ENCODE measurements around the gene ZSCAN26.

ZSCAN26 gene

DNA sequence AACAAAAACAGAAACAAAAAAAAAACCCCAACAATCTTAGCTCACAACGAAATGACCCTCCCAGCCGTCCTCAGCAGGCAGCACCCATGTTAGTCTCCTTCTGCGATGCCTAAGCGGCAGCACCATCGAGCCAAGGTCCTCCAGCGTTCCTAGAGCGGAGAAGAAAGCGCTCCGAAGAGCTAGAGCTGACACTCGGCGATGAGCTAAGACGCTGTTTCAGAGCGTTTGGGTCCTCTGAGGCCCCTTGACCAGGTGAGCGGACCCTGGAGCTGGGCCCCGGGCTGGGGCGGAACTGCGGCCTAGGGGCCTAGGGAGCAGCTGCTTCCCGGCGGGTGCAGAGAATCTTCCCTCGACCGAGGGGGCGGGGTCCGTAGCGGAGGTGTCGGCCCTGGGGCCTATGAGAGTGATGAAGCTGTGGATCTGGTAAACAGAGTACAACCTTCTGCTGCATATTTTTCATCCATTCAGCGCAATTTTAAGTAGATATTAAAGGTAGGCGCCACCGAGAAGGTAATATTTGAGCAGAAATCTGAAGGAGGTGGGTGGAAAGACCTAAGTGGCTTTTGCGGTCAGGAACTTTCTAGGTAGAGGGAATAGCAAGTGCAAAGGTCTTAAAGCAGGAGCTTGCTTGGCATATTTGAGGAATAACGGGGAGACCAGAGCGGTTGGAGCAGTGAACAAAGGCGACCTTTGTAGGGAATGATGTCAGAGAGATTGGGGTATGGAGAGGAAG lies at the start of gene ZSCAN26:
Gene ZSCAN26 (plus strand): TSS at position 182 of the 733 bp plus-strand sequence. CDS start 4,777 bp downstream, outside the sequence.
- DNase-seq (ENCODE audit: low read depth, low spot score), result peak; percentile 87

DNA sequence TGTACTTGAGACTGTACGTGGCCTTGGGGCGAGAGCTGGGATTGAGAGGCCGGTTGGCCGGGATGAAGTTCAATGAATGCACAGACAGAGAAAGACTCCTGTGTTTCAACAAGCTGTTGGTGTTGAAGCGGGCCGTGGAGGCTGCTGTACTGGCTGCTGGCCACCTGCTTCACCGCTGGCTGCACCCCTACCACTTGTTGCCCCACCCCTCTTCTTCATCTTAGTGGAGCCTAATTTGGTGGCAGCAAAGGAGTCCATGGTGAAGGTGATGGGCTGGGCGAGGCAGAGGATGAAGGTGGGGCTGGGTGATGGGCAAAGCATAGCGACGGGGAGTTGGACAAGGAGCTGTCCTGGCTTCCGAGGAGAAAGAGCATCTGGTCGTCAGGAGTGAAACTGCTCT lies 49.1 kb upstream of the ZSCAN26 start:
- no peak for DNase-seq (ENCODE audit: low read depth, low spot score)

DNA sequence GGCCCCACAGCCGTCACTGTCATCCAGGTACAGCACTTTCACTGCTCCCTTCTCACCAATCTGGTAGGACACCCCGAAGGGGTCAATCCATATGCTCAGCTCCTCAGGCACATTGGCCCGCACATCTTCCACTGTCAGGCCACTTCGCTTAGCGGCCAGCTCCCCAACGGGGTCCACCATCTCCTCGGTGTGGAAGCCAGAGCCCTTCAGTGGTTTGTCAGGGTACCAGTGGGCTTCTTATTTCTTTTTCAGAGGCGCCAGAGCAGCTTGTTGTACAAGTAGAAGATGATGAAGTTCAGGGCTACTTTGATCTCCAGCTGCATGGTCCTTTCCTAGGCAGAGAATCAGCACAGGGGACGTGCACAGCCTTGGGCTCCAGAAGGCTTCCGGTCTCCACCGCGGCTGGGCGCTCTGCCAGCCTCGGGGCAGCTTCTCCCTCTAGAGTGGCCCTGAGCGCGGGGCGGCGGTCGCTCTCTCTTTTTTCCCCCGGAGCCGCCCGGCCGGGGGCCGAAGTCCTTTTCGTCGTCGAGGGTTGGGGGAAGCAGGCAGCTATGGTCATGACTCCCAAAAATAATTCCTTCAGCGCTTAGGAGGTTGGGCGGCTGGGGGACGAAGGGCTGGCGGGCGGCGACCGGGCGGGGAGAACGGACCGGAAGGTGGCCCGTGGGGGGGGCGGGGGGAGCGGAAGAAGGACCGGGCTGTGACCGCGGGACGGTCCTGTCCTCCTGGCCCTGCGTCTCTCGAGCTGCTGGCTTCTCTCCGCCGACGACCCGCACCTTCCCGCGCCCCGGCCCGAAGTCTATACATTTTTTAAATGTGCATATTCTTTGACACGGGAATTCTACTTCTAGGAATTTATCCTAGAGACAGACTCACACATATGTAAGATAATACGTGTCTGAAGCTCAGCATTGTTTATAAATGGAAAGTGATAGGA lies 48.4 kb upstream of the ZSCAN26 start:
- no peak for DNase-seq (ENCODE audit: low read depth, low spot score)

GRCh38 chr6:28220257-28221133 lies 46.4 kb upstream of the ZSCAN26 start:
- DNase-seq (ENCODE audit: low read depth, low spot score), result no peak

DNA sequence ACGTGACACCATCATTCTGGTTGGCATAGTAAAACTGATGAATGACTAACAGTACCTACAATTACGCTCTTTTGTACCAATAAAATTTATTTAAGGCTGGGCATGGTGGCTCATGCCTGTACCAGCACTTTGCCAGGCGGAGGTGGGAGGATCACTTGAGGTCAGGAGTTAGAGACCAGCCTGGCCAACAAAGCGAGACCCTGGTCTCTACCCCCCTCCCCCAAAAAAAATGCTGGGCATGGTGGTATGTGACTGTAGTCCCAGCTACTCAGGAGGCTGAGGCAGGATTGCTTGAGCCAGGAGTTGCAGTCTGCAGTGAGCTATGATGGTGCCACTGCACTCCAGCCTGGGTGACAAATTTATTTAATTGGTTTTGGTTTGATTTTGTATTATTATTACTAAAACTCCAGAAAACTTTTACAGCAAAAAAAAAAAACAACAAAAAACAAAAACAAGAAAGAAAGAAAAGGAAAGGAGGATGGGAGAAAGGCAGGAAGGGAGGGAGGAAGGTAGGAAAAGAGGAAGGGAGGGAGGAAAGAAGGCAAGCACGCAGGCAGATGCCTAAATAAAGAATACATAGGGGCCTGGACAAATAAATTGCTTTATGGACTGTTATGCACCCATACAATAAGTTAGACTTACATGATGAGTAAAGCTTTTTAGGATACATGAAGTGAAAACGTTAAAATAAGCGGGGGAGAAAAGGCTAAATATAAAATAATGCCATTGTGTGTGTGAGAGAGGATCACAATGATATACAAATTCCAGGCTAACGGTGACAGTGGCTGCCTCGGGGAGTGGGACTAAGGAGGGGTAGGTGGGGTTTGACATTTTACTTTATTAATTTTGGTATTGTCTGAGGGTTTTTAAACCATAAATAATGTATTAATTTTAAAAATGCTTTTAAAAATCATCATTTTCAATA lies 42.5 kb upstream of the ZSCAN26 start:
- no peak for DNase-seq (ENCODE audit: low read depth, low spot score)

- peak; percentile 78 for DNase-seq (ENCODE audit: low read depth, low spot score)
Measured at GRCh38 chr6:28225056-28225834, 41.7 kb upstream of the ZSCAN26 start, which contains the start of gene ZSCAN9. Gene ZSCAN9, plus strand, starts transcription at chr6:28225275. Its CDS starts 1,810 bp downstream, at chr6:28227085.

GRCh38 chr6:28226460-28226859 lies 40.5 kb upstream of the ZSCAN26 start:
- no peak for DNase-seq (ENCODE audit: low read depth, low spot score)

- no peak for DNase-seq (ENCODE audit: low read depth, low spot score)
Measured at GRCh38 chr6:28232785-28233184, 34.2 kb upstream of the ZSCAN26 start.

DNA sequence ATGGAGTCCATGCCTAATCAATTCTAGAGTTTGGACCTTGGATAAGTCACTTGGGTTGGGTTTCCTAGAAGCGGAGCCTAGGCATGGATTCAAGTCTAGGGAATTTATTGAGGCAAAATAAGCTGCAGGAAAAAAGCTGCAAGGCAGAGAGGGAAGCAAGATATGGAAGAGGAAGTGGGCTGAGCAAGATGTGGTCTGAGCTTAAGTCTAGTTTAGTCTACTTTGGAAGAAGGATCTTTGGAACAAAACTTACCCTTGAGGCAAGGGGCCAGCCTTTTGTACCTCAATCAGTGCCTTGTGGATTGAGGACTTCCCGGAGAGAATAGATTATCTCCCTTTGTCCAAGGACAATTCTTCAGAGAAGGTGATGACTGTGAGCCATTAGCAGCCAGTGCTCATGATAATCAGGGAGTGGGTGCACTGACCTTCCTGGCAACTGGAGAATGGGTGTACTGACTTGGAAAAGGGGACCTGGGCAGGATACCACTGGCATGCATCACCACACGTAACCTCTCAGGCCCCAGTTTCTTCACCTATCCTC lies 31.0 kb upstream of the ZSCAN26 start:
- DNase-seq (ENCODE audit: low read depth, low spot score), result no peak

DNA sequence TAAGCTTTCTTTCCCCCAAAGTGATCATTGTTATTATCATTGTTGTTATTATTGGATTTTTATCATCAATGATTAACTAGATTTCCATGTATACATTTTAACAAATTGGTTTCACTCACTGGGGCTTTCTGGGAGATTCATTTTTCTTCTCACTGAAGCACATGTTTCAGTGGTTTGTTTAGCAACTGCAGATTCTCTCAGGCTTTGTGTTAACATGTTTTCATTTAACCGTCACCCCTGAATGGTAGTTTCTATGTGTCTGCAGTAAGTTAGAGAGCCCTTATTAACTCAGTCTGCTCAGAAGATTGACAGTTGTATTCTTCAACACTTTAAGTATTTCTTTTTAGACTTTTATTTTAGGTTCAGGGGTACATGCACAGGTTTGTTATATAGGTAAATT lies 27.3 kb upstream of the ZSCAN26 start:
- no peak for DNase-seq (ENCODE audit: low read depth, low spot score)

- DNase-seq (ENCODE audit: low read depth, low spot score), result no peak
Measured at GRCh38 chr6:28240471-28240870, 26.5 kb upstream of the ZSCAN26 start.

- DNase-seq (ENCODE audit: low read depth, low spot score), result no peak
Measured at GRCh38 chr6:28243946-28244345, 23.0 kb upstream of the ZSCAN26 start.

DNA sequence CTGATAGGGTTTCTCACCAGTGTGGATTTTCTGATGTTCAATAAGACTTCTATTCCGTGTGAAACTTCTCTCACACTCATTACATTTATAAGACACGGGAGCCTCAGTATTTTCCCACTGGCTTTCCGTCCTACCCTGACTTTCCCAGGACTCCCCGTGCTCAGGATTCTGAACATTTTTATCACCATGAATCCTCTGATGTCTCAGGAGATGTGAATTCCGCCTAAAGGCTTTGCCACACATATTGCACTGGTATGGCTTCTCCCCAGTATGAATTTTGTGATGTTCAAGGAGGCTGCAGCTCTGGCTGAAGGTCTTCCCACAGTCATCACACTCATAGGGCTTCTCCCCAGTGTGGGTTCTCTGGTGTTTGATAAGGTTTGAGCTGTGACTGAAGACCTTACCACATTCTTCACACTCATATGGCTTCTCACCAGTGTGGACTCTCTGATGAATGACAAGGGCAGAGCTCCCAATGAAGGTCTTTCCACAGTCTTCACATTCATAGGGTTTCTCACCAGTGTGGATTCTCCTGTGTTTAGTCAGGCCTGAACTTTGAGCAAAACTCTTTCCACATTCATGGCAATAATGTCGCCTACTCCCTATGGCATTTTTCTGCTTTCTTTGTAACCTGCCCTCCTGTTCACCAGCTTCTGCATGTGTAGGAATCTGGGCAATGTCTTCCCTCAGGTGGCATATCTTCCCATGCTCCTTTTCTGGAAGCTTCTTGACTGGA lies 21.6 kb upstream of the ZSCAN26 start:
- no peak for DNase-seq (ENCODE audit: low read depth, low spot score)

DNA sequence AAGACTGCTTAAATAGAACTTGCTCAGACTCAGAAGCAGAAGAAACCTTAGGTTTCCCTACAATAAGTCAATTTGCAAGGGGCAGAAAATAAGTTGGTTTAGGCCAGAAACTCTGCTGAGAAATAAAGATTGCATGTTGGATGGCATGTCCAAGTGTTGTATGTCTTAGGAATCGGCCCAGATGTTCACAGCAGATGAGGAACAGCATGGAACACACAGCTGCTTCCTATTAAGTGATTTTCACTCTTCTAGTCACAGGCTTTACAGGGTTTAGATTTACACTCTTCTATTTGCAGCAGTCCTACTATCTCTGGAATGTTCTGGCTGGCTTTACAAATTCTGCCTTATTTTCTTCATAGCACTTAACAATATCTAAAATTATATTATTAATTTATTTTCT lies 18.0 kb upstream of the ZSCAN26 start:
- no peak for DNase-seq (ENCODE audit: low read depth, low spot score)

DNA sequence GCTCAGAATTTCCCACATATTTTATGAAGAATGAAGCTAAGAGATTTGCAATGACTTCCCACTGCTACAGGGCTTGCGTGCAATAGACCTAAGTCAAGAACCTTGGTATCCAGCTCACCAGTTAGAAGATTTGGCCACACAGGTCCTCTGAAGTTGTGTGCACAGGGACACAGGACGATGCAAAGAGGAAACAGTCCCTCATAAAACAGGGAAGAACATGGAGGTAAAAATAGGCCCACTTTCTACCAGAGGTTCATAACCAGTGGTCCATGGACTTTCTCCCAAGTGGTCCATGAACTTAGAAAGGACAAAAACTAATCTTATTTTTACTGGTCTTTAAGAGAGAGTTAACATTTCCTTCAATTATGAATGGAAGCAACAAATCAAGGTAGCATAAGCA lies 16.2 kb upstream of the ZSCAN26 start:
- no peak for DNase-seq (ENCODE audit: low read depth, low spot score)

- DNase-seq (ENCODE audit: low read depth, low spot score), result no peak
Measured at GRCh38 chr6:28251661-28252008, 15.3 kb upstream of the ZSCAN26 start.

- DNase-seq (ENCODE audit: low read depth, low spot score), result peak; percentile 78
Measured at GRCh38 chr6:28252009-28252975, 14.7 kb upstream of the ZSCAN26 start, which contains the start of gene ZKSCAN4. Gene ZKSCAN4, minus strand, starts transcription at chr6:28252269. Its CDS starts 289 bp downstream, at chr6:28251980.

DNA sequence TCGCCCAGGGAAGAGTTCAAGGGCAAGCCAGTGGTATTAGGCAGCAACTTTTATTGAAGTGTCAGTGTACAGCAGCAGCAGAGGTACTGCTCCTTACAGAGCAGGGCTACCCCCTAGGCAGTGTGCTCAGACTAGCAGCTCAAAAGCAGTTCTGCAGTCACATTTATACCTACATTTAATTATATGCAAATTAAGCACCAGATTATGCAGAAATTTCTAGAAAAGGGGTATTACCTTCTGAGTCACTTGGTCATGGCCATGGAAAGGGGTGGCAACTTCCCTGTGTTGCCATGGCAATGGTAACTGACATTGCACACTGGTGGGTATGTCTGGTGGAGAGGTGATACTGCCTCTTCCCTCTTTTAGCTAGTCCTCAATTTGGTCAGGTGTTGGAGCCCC lies 12.8 kb upstream of the ZSCAN26 start:
- DNase-seq (ENCODE audit: low read depth, low spot score), result no peak
